ENCODE measurements around the gene RBM22.

RBM22 gene

GRCh38 chr5:150689120-150689519 is 11.7 kb downstream of the RBM22 start:
- no peak overlapping the region for H3K27ac ChIP-seq
- peaks cover 37% of the 10 kb centered on the region for H3K36me3 ChIP-seq

GRCh38 chr5:150676578-150676977 is 24.3 kb downstream of the RBM22 start:
- no peaks in the 10 kb centered on the region for H3K36me3 ChIP-seq
- DNase-seq = no peak
- no peak overlapping the region for H3K27ac ChIP-seq
- H3K27me3 ChIP-seq (ENCODE audit: insufficient read depth, low read depth, severe bottlenecking) = no peaks in the 10 kb centered on the region
- no peak for TF ChIP-seq CTCF (IDR thresholded peaks at IDR 0.05; ENCODE audit: low read depth, low read length)
- no peaks in the 10 kb centered on the region for H3K9me3 ChIP-seq (ENCODE audit: severe bottlenecking)
- no peak overlapping the region for H3K4me3 ChIP-seq (ENCODE audit: low read depth, low read length)

More at GRCh38 chr5:150689120-150689519, 11.7 kb downstream of the RBM22 start:
- Histone ChIP-seq H3K4me3 (ENCODE audit: low read depth, low read length) (no peak overlapping the region), H3K27me3 (ENCODE audit: insufficient read depth, low read depth, severe bottlenecking) (no peaks in the 10 kb centered on the region), H3K9me3 (ENCODE audit: severe bottlenecking) (no peaks in the 10 kb centered on the region)
- no peak for DNase-seq
- TF ChIP-seq CTCF (IDR thresholded peaks at IDR 0.05; ENCODE audit: low read depth, low read length) = no peak

- no peak overlapping the region for H3K27ac ChIP-seq
- H3K4me3 ChIP-seq (ENCODE audit: low read depth, low read length) = no peak overlapping the region
- no peaks in the 10 kb centered on the region for H3K27me3 ChIP-seq (ENCODE audit: insufficient read depth, low read depth, severe bottlenecking)
- no peaks in the 10 kb centered on the region for H3K9me3 ChIP-seq (ENCODE audit: severe bottlenecking)
- no peak for TF ChIP-seq CTCF (IDR thresholded peaks at IDR 0.05; ENCODE audit: low read depth, low read length)
- H3K36me3 ChIP-seq = no peaks in the 10 kb centered on the region
- DNase-seq = no peak
Observed at GRCh38 chr5:150675069-150675468, 25.8 kb downstream of the RBM22 start.

- no peaks in the 10 kb centered on the region for H3K9me3 ChIP-seq (ENCODE audit: severe bottlenecking)
- no peak for TF ChIP-seq CTCF (IDR thresholded peaks at IDR 0.05; ENCODE audit: low read depth, low read length)
- no peak overlapping the region for H3K27ac ChIP-seq
- H3K36me3 ChIP-seq = no peaks in the 10 kb centered on the region
- DNase-seq = no peak
- H3K27me3 ChIP-seq (ENCODE audit: insufficient read depth, low read depth, severe bottlenecking) = no peaks in the 10 kb centered on the region
- no peak overlapping the region for H3K4me3 ChIP-seq (ENCODE audit: low read depth, low read length)
Observed at GRCh38 chr5:150674341-150674821, 26.5 kb downstream of the RBM22 start.

GRCh38 chr5:150672884-150673275 is 28.0 kb downstream of the RBM22 start:
- Histone ChIP-seq H3K4me3 (ENCODE audit: low read depth, low read length) (no peak overlapping the region), H3K27me3 (ENCODE audit: insufficient read depth, low read depth, severe bottlenecking) (no peaks in the 10 kb centered on the region), H3K36me3 (no peaks in the 10 kb centered on the region), H3K9me3 (ENCODE audit: severe bottlenecking) (no peaks in the 10 kb centered on the region), H3K27ac (no peak overlapping the region)
- DNase-seq = no peak
- TF ChIP-seq CTCF (IDR thresholded peaks at IDR 0.05; ENCODE audit: low read depth, low read length) = no peak

GRCh38 chr5:150672237-150672883 is 28.5 kb downstream of the RBM22 start:
- no peak for DNase-seq
- Histone ChIP-seq H3K9me3 (ENCODE audit: severe bottlenecking) (no peaks in the 10 kb centered on the region), H3K27ac (no peak overlapping the region), H3K27me3 (ENCODE audit: insufficient read depth, low read depth, severe bottlenecking) (no peaks in the 10 kb centered on the region), H3K4me3 (ENCODE audit: low read depth, low read length) (no peak overlapping the region), H3K36me3 (no peaks in the 10 kb centered on the region)
- TF ChIP-seq CTCF (IDR thresholded peaks at IDR 0.05; ENCODE audit: low read depth, low read length) = no peak

Measured in WERI-Rb-1 (cell line).